ENCODE data around the gene RHBDF2. TPM values are rescaled to one million over a fixed set of nuclear protein-coding genes. Genes with fewer than 3 reads are reported as not detected.

Gene RHBDF2
- total RNA-seq, 4 donors from 2014 or later, result 11.3 to 47.4 (median 23.2) TPM

DNA sequence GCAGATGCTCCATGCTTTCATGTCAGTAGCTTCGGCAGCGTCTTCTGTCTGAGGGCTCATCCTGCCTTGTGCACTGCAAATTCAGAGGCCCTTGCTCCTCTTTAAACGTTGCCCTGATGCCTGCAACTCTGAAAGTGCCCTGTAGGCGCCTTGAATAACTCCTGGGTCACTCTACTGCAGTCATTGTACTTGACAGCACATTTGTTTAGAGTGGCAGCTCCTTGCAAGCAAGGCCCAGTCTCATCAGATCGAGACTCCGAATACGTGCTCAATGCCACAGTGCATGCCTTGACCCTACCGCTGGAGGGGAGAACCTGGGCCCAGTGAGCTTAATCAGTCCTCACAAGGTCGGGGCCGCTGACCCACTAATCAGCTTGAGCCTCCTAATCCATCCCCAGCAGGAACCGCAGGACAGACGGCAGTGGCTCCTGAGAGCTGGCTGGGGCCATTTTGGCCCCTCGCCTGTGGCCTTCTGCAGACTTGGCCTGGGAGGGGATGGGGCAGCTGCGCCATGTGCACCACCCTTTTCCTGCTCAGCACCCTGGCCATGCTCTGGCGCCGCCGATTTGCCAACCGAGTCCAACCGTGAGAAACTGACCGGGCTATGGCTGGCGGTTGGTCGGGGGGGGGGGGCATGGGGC is 38.5 kb upstream of the RHBDF2 start, which contains the start of gene PRCD:
Gene PRCD (plus strand): TSS at position 414 of the 641 bp plus-strand sequence. CDS start 98 bp downstream, at position 512.
- TF ChIP-seq POLR2AphosphoS5 (IDR thresholded peaks at IDR 0.05), result no peak
- no peak for TF ChIP-seq EP300 (IDR thresholded peaks at IDR 0.05; ENCODE audit: low read depth)
- TF ChIP-seq, protein P1, sequence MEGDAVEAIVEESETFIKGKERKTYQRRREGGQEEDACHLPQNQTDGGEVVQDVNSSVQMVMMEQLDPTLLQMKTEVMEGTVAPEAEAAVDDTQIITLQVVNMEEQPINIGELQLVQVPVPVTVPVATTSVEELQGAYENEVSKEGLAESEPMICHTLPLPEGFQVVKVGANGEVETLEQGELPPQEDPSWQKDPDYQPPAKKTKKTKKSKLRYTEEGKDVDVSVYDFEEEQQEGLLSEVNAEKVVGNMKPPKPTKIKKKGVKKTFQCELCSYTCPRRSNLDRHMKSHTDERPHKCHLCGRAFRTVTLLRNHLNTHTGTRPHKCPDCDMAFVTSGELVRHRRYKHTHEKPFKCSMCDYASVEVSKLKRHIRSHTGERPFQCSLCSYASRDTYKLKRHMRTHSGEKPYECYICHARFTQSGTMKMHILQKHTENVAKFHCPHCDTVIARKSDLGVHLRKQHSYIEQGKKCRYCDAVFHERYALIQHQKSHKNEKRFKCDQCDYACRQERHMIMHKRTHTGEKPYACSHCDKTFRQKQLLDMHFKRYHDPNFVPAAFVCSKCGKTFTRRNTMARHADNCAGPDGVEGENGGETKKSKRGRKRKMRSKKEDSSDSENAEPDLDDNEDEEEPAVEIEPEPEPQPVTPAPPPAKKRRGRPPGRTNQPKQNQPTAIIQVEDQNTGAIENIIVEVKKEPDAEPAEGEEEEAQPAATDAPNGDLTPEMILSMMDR (IDR thresholded peaks at IDR 0.05), result no peak
- no peak for TF ChIP-seq POLR2A (IDR thresholded peaks at IDR 0.05)
- Histone ChIP-seq H3K27ac (peak within 1 kb of the TSS; percentile 63 to 74 (median 70)), H3K27me3 (peaks cover 50% of the 10 kb centered on the region), H3K9me3 (no peaks in the 10 kb centered on the region), H3K4me1 (peaks cover 5 to 35% (median 21%) of the 10 kb centered on the region in 4 donors), H3K36me3 (no peaks in the 10 kb centered on the region), H3K4me3 (peak within 1 kb of the TSS; percentile 9 to 41 (median 16))
- 78% methylated on average over 22 of the region's 22 CpGs; no CpG with 5 or more reads in 1 of the 2 donors for WGBS, 2 donors (ENCODE audit: low coverage in 1 of 2)
- DNase-seq, result no peak
- in situ Hi-C loops (cut with MboI; ENCODE audit: low pct_ligation_motif_present in 1 of 4, low pct_unique_long_range_greater_than_20kb in 1 of 4, low sequenced_read_pairs in 3 of 4) (loop anchor here in 1 of 4 donors (25.0 kb wide), 1 partner anchor 173 kb away; the partner anchor contains the start of gene MXRA7), intact Hi-C loops (cut with DNase I; ENCODE audit: low total_unique reads) (loop anchor here (5.0 kb wide), 1 partner anchor 1662 kb away; no protein-coding TSS in a partner anchor)

- Histone ChIP-seq H3K4me1 (peaks cover 5 to 28% (median 20%) of the 10 kb centered on the region in 4 donors), H3K27me3 (peaks cover 50% of the 10 kb centered on the region), H3K36me3 (no peaks in the 10 kb centered on the region), H3K4me3 (no peak overlapping the region), H3K9me3 (no peaks in the 10 kb centered on the region), H3K27ac (peak overlapping the region; percentile 63 to 74 (median 70))
- TF ChIP-seq EP300 (IDR thresholded peaks at IDR 0.05; ENCODE audit: low read depth), result no peak
- no peak for TF ChIP-seq POLR2AphosphoS5 (IDR thresholded peaks at IDR 0.05)
- TF ChIP-seq, protein P1 (IDR thresholded peaks at IDR 0.05), result no peak
- no peak for TF ChIP-seq POLR2A (IDR thresholded peaks at IDR 0.05)
- in situ Hi-C loops (cut with MboI; ENCODE audit: low pct_ligation_motif_present in 1 of 4, low pct_unique_long_range_greater_than_20kb in 1 of 4, low sequenced_read_pairs in 3 of 4) (loop anchor here in 1 of 4 donors (25.0 kb wide), 1 partner anchor 173 kb away; the partner anchor contains the start of gene MXRA7), intact Hi-C loops (cut with DNase I; ENCODE audit: low total_unique reads) (no loop called here)
- no peak for DNase-seq
- WGBS, 2 donors (ENCODE audit: low coverage in 1 of 2), result 83 to 89% methylated on average over 6 to 9 of the region's 9 CpGs
Observed at GRCh38 chr17:76538941-76539570, 37.8 kb upstream of the RHBDF2 start.

DNA sequence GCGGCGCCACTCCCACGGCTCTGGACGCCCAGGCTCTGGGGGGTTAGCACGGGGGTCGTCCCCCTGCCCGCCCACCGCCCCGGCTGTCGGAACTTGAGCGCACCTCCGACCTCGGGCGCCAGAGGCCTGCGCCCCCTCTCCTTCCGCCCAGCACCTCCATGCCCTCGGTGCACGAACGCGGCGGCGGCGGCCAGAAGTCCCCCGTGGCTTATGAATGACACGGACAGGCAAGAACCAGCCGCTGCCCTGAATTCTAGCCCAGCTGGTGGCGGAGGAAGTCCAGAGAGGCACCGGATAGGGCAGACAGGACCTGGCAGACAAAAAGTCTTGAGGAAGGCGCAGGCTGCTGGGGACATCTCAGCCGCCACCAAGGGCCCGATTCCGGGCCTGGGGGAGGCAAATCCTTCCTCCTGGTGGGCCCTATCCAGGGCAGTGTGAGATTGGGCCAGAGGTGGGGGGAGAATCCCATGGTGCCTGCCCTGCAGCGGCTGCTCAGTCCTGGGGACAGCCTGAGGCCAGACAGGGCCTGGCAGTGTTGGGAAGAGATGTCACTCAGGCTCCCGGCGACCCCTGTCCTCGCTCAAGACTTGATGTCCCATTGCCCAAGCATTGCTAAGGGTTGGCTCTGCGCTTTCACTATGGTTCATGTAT is 37.2 kb upstream of the RHBDF2 start:
- Histone ChIP-seq H3K9me3 (no peaks in the 10 kb centered on the region), H3K27ac (peak overlapping the region; percentile 63 to 74 (median 70)), H3K4me3 (peak overlapping the region in 3 of 4 donors; percentile 6 to 46 (median 33)), H3K27me3 (peaks cover 46% of the 10 kb centered on the region), H3K36me3 (no peaks in the 10 kb centered on the region), H3K4me1 (peaks cover 5 to 31% (median 20%) of the 10 kb centered on the region in 4 donors)
- 42 to 60% methylated on average over 3 to 22 of the region's 37 CpGs for WGBS, 2 donors (ENCODE audit: low coverage in 1 of 2)
- in situ Hi-C loops (cut with MboI; ENCODE audit: low pct_ligation_motif_present in 1 of 4, low pct_unique_long_range_greater_than_20kb in 1 of 4, low sequenced_read_pairs in 3 of 4), result loop anchor here in 1 of 4 donors (25.0 kb wide), 1 partner anchor 174 kb away; the partner anchor contains the start of gene MXRA7
- TF ChIP-seq POLR2A (IDR thresholded peaks at IDR 0.05) (no peak), POLR2AphosphoS5 (IDR thresholded peaks at IDR 0.05) (no peak), EP300 (IDR thresholded peaks at IDR 0.05; ENCODE audit: low read depth) (no peak)
- TF ChIP-seq, protein P1 (IDR thresholded peaks at IDR 0.05), result no peak
- intact Hi-C loops (cut with DNase I; ENCODE audit: low total_unique reads), result no loop called here
- no peak for DNase-seq
